Measurements from ENCODE around the gene DCC.

- TF ChIP-seq POLR2AphosphoS5 (IDR thresholded peaks at IDR 0.05): no peak
- no peak for TF ChIP-seq CTCF (IDR thresholded peaks at IDR 0.05)
Measured at GRCh38 chr18:53509886-53510285, 1169.9 kb downstream of the DCC start.
